CD4-positive, alpha-beta memory T cell (primary cell): ENCODE results near the gene ABHD1. TPM values are rescaled to one million over a fixed set of nuclear protein-coding genes. Genes with fewer than 3 reads are reported as not detected.

Experiments
- CTCF ChIA-PET: fragments of 350-600 bp; sonication (Branson Sonifier 250); formaldehyde crosslinking; loops from one replicate; lab custom pipeline; 2021; ENCODE audit warnings: inconsistent platforms; ENCODE audit not compliant: partially characterized antibody; lab: Charles Lee
- POLR2A ChIA-PET: fragments of 350-600 bp; sonication (Branson Sonifier 250); formaldehyde crosslinking; loops from one replicate; lab custom pipeline; 2021; ENCODE audit not compliant: partially characterized antibody; lab: Charles Lee
- DNase-seq, 5 donors: peaks; one replicate each; pipeline versions ENCODE4 v3.0.0 to v3.0.0-alpha.2; 2020 to 2022; ENCODE audit warnings: mixed read lengths in 1 of 5
- H3K27ac ChIP-seq: one replicate; pipeline ENCODE4 v1.7.0; 2013; ENCODE audit warnings: low read depth, low read length
- H3K27me3 ChIP-seq: 2 replicates; pipeline ENCODE4 v1.7.0; 2013; ENCODE audit warnings: mild to moderate bottlenecking, low read length, moderate library complexity; ENCODE audit not compliant: insufficient read depth
- H3K36me3 ChIP-seq: 2 replicates; pipeline ENCODE4 v1.7.0; 2013; ENCODE audit warnings: mild to moderate bottlenecking, low read length, moderate library complexity; ENCODE audit not compliant: insufficient read depth
- H3K4me1 ChIP-seq: 2 replicates; pipeline ENCODE4 v1.7.0; 2013; ENCODE audit warnings: mild to moderate bottlenecking, low read length, moderate library complexity; ENCODE audit not compliant: insufficient read depth
- H3K4me3 ChIP-seq, 2 donors: one replicate each; pipeline ENCODE4 v1.7.0; 2013; ENCODE audit warnings: low read length in 2 of 2, mild to moderate bottlenecking in 1 of 2
- H3K9me3 ChIP-seq, 2 donors: one replicate each; pipeline ENCODE4 v1.7.0; 2013; ENCODE audit warnings: low read length in 2 of 2, control low read depth in 1 of 2; ENCODE audit not compliant: control insufficient read depth in 1 of 2
- H3K27ac Mint-ChIP-seq, 7 donors: one replicate each; pipeline ENCODE4 v1.8.0; 2020 to 2021; ENCODE audit warnings: mixed read lengths in 7 of 7, mild to moderate bottlenecking in 6 of 7, inconsistent platforms in 3 of 7, moderate library complexity in 3 of 7
- H3K27me3 Mint-ChIP-seq, 2 donors: one replicate each; pipeline ENCODE4 v1.8.0; 2020 to 2021; ENCODE audit warnings: mixed read lengths in 2 of 2
- H3K36me3 Mint-ChIP-seq, 2 donors: one replicate each; pipeline ENCODE4 v1.8.0; 2020 to 2021; ENCODE audit warnings: mixed read lengths in 2 of 2, inconsistent platforms in 1 of 2, mild to moderate bottlenecking in 1 of 2
- H3K4me1 Mint-ChIP-seq, 4 donors: one replicate each; pipeline ENCODE4 v1.8.0; 2020 to 2021; ENCODE audit warnings: mixed read lengths in 4 of 4, mild to moderate bottlenecking in 1 of 4
- H3K4me3 Mint-ChIP-seq, 8 donors: one replicate each; pipeline ENCODE4 v1.8.0; 2020 to 2021; ENCODE audit warnings: mixed read lengths in 8 of 8, mild to moderate bottlenecking in 7 of 8, moderate library complexity in 6 of 8, inconsistent platforms in 3 of 8
- H3K9me3 Mint-ChIP-seq, 8 donors: one replicate each; pipeline ENCODE4 v1.8.0; 2020 to 2021; ENCODE audit warnings: mixed read lengths in 8 of 8, mild to moderate bottlenecking in 5 of 8, inconsistent platforms in 3 of 8, moderate library complexity in 1 of 8
- intact Hi-C: fragments of 100-400 bp; cut with micrococcal nuclease; formaldehyde crosslinking; loops from one replicate; pipeline ENCODE4 v1.15.1; 2023
- polyA plus RNA-seq, 2 donors: library from polyadenylated mRNA; unstranded; fragments of 300-500 nt; fragmentation: Illumina TruSeq; gene quantifications; one replicate each; pipeline ENCODE4 v1.2.3, GENCODE V29; 2021
- total RNA-seq, 2 experiments: library from RNA; stranded (reverse); gene quantifications; one replicate each; pipeline ENCODE4 v1.2.3, GENCODE V29; 2021

Gene ABHD1
- total and polyA plus RNA-seq, 4 experiments from 2014 or later, result 0.49 to 2.1 (median 1.2) TPM

- H3K36me3 Mint-ChIP-seq, result no peaks in the 10 kb centered on the region
- H3K4me1 Mint-ChIP-seq, result no peaks in the 10 kb centered on the region
- no peak overlapping the region for H3K27ac Mint-ChIP-seq
- H3K4me3 Mint-ChIP-seq, result no peak overlapping the region
- Histone ChIP-seq H3K27ac (no peak overlapping the region), H3K27me3 (no peaks in the 10 kb centered on the region), H3K9me3 (no peaks in the 10 kb centered on the region), H3K4me1 (no peaks in the 10 kb centered on the region), H3K36me3 (no peaks in the 10 kb centered on the region), H3K4me3 (no peak overlapping the region)
- ChIA-PET POLR2A (no interaction called here), CTCF (interaction anchor here (1.3 to 3.0 kb wide), 2 partner anchors 9 to 10 kb away, joined by 3 to 13 read pairs; no protein-coding TSS in a partner anchor)
- intact Hi-C loops, result no loop called here
- H3K9me3 Mint-ChIP-seq, result no peaks in the 10 kb centered on the region
- H3K27me3 Mint-ChIP-seq, result peaks cover 0 to 7% of the 10 kb centered on the region in 2 donors
- no peak for DNase-seq
Measured at GRCh38 chr2:27160191-27160590, 36.6 kb downstream of the ABHD1 start.

- Histone ChIP-seq H3K4me1 (no peaks in the 10 kb centered on the region), H3K4me3 (no peak overlapping the region), H3K27ac (no peak overlapping the region), H3K9me3 (no peaks in the 10 kb centered on the region), H3K36me3 (no peaks in the 10 kb centered on the region), H3K27me3 (no peaks in the 10 kb centered on the region)
- ChIA-PET POLR2A (no interaction called here), CTCF (interaction anchor here (0.6 kb wide), 1 partner anchor 74 kb away, joined by 4 read pairs; no protein-coding TSS in a partner anchor)
- DNase-seq, result no peak
- peaks cover 0 to 4% (median under 1%) of the 10 kb centered on the region in 4 donors for H3K4me1 Mint-ChIP-seq
- no peaks in the 10 kb centered on the region for H3K9me3 Mint-ChIP-seq
- no peaks in the 10 kb centered on the region for H3K36me3 Mint-ChIP-seq
- H3K27me3 Mint-ChIP-seq, result peaks cover 0 to 7% of the 10 kb centered on the region in 2 donors
- no peak overlapping the region for H3K4me3 Mint-ChIP-seq
- intact Hi-C loops, result no loop called here
- H3K27ac Mint-ChIP-seq, result no peak overlapping the region
Measured at GRCh38 chr2:27162151-27163121, 38.8 kb downstream of the ABHD1 start.

- POLR2A ChIA-PET, result no interaction called here
Measured at GRCh38 chr2:27164960-27165763, 41.5 kb downstream of the ABHD1 start.

GRCh38 chr2:27170581-27171337, 47.1 kb downstream of the ABHD1 start:
- ChIA-PET POLR2A (no interaction called here), CTCF (interaction anchor here (0.7 to 2.7 kb wide), 18 partner anchors 10 to 690 kb away, joined by 3 to 19 read pairs (median 4); partner anchors contain the start of gene TRIM54)

More at GRCh38 chr2:27164960-27165763, 41.5 kb downstream of the ABHD1 start:
- no peaks in the 10 kb centered on the region for H3K36me3 ChIP-seq
- Mint-ChIP-seq H3K4me3 (no peak overlapping the region), H3K36me3 (no peaks in the 10 kb centered on the region), H3K9me3 (no peaks in the 10 kb centered on the region), H3K27ac (no peak overlapping the region), H3K4me1 (peaks cover 0 to 4% (median 2%) of the 10 kb centered on the region in 4 donors), H3K27me3 (peaks cover 3 to 9% of the 10 kb centered on the region in 2 donors)
- H3K4me3 ChIP-seq, result no peak overlapping the region
- H3K4me1 ChIP-seq, result no peaks in the 10 kb centered on the region
- no peak for DNase-seq
- H3K27me3 ChIP-seq, result no peaks in the 10 kb centered on the region
- H3K27ac ChIP-seq, result no peak overlapping the region
- CTCF ChIA-PET, result interaction anchor here (0.7 kb wide), 1 partner anchor 1965 kb away, joined by 3 read pairs; no protein-coding TSS in a partner anchor
- intact Hi-C loops, result no loop called here
- no peaks in the 10 kb centered on the region for H3K9me3 ChIP-seq

GRCh38 chr2:27171351-27171848, 47.8 kb downstream of the ABHD1 start:
- CTCF ChIA-PET, result interaction anchor here (0.7 to 2.7 kb wide), 10 partner anchors 11 to 691 kb away, joined by 3 to 19 read pairs (median 4); no protein-coding TSS in a partner anchor
- H3K4me3 ChIP-seq, result no peak overlapping the region
- POLR2A ChIA-PET, result no interaction called here

More at GRCh38 chr2:27170581-27171337, 47.1 kb downstream of the ABHD1 start:
- Histone ChIP-seq H3K27me3 (no peaks in the 10 kb centered on the region), H3K36me3 (no peaks in the 10 kb centered on the region), H3K4me1 (no peaks in the 10 kb centered on the region), H3K27ac (no peak overlapping the region), H3K9me3 (no peaks in the 10 kb centered on the region), H3K4me3 (no peak overlapping the region)
- intact Hi-C loops, result loop anchor here (1.0 kb wide), 1 partner anchor 133 kb away; no protein-coding TSS in a partner anchor
- no peaks in the 10 kb centered on the region for H3K9me3 Mint-ChIP-seq
- peak overlapping the region in 4 of 8 donors; percentile 39 to 59 (median 53) for H3K4me3 Mint-ChIP-seq
- peaks cover 10 to 12% of the 10 kb centered on the region in 2 donors for H3K27me3 Mint-ChIP-seq
- H3K36me3 Mint-ChIP-seq, result no peaks in the 10 kb centered on the region
- DNase-seq, result no peak
- peaks cover 0 to 8% (median 4%) of the 10 kb centered on the region in 4 donors for H3K4me1 Mint-ChIP-seq
- no peak overlapping the region for H3K27ac Mint-ChIP-seq

GRCh38 chr2:27174638-27175037, 51.0 kb downstream of the ABHD1 start:
- Histone ChIP-seq H3K4me3 (no peak overlapping the region), H3K27me3 (no peaks in the 10 kb centered on the region), H3K36me3 (no peaks in the 10 kb centered on the region), H3K9me3 (no peaks in the 10 kb centered on the region), H3K4me1 (no peaks in the 10 kb centered on the region), H3K27ac (no peak overlapping the region)
- DNase-seq, result no peak
- intact Hi-C loops, result no loop called here
- Mint-ChIP-seq H3K27ac (no peak overlapping the region), H3K36me3 (no peaks in the 10 kb centered on the region), H3K4me1 (peaks cover 4 to 6% (median 6%) of the 10 kb centered on the region in 4 donors), H3K9me3 (no peaks in the 10 kb centered on the region), H3K27me3 (peaks cover 26 to 29% of the 10 kb centered on the region in 2 donors), H3K4me3 (no peak overlapping the region)
- ChIA-PET POLR2A (no interaction called here), CTCF (no interaction called here)

More at GRCh38 chr2:27171351-27171848, 47.8 kb downstream of the ABHD1 start:
- intact Hi-C loops, result no loop called here
- no peaks in the 10 kb centered on the region for H3K36me3 ChIP-seq
- no peak overlapping the region for H3K27ac ChIP-seq
- H3K36me3 Mint-ChIP-seq, result no peaks in the 10 kb centered on the region
- H3K27me3 ChIP-seq, result no peaks in the 10 kb centered on the region
- peaks cover 0 to 8% (median 4%) of the 10 kb centered on the region in 4 donors for H3K4me1 Mint-ChIP-seq
- H3K27me3 Mint-ChIP-seq, result peaks cover 14 to 15% of the 10 kb centered on the region in 2 donors
- H3K4me1 ChIP-seq, result no peaks in the 10 kb centered on the region
- no peak overlapping the region for H3K27ac Mint-ChIP-seq
- no peaks in the 10 kb centered on the region for H3K9me3 Mint-ChIP-seq
- no peak for DNase-seq
- no peaks in the 10 kb centered on the region for H3K9me3 ChIP-seq
- H3K4me3 Mint-ChIP-seq, result no peak overlapping the region
